PC-9 (cell line): ENCODE data around the gene RELL1.

Experiments
- CTCF ChIP-seq: fragments of 200-600 bp; sonication (generic); conservative IDR thresholded peaks from 2 replicates; pipeline ENCODE4 v1.6.1; 2017; ENCODE audit warnings: mixed run types, antibody characterized with exemption, mild to moderate bottlenecking, moderate library complexity
- EZH2 ChIP-seq: fragments of 200-600 bp; sonication (generic); IDR thresholded peaks from 2 replicates; pipeline ENCODE4 v1.8.0; 2017; ENCODE audit warnings: antibody characterized with exemption, low read depth

- TF ChIP-seq CTCF (no peak), EZH2 (no peak)
Observed at GRCh38 chr4:37632836-37633235, 53.3 kb downstream of the RELL1 start.
